Measurements from ENCODE around the gene CRACR2B.
A peak's percentile ranks its signal among the peaks of the same experiment; 100 is the strongest.

The CRACR2B gene

DNA sequence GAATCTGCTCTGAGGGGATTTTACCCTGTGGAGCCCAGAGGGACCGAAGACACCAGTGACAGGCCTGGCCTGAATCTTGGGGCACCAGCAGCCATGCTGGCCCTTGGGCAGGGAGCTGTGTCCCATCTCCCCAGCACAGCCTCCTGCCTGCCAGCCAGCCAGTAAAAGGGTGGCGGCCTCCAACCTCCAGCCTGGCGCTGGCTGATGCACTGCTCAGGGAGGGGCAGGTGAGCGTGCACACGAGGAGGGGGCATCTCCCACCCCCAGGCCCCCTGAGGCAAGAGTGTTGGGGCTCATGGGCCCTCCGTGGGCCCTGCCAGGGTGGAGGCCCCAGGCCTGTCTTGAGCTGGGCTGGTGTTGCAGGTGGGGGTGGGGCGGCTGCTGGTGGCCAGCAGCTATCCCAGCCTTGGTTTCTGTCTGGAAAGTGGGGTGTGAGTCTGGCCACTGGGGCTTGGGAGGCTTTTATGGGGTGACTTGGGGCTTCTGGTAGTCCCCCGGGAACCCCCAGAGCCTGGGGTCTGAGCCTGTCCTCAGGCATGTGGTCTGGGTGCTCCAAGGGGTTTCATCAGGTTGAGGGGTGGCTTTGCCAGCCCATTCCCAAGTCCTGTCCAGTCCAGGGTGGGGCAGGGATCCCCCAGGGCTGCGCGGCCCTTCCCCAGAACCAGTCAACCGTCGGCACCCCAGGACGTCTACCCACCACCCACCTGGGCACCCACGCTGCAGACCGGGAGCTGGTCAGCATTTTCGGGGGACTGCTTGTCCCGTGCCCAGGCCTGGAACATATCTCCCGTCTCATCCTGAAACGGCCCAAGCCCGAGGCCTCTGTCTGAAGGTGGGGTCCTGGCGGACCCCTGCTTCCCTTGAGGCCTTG lies 32.8 kb downstream of the CRACR2B start:
- Histone ChIP-seq H3K27me3 (ENCODE audit: control insufficient read depth, insufficient read depth, low read length) (no peaks in the 10 kb centered on the region), H3K4me3 (ENCODE audit: low read depth, low read length) (no peak overlapping the region), H3K4me1 (ENCODE audit: control insufficient read depth, insufficient read depth, low read length) (no peaks in the 10 kb centered on the region), H3K9me3 (ENCODE audit: control insufficient read depth, insufficient read depth, low read length) (no peaks in the 10 kb centered on the region), H3K36me3 (ENCODE audit: control insufficient read depth, insufficient read depth, low read length) (peaks cover 20% of the 10 kb centered on the region), H3K9ac (ENCODE audit: low read depth, low read length) (no peak overlapping the region)

DNA sequence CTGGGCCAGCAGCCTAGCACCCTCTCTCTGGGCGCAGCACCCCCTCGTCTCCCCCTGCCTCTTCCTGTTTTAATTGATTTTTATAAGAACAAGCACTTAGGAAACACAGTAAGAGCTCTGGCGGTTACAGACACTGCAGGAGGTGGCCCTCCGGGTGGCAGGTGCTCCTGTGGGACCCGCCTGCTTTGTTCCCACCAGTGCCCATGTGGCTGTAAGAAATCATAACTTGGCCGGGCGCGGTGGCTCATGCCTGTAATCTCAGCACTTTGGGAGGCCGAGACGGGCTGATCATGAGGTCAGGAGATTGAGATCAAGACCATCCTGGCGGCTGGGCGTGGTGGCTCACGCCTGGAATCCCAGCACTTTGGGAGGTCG lies 33.4 kb downstream of the CRACR2B start:
- Histone ChIP-seq H3K9ac (ENCODE audit: low read depth, low read length) (no peak overlapping the region), H3K36me3 (ENCODE audit: control insufficient read depth, insufficient read depth, low read length) (peaks cover 24% of the 10 kb centered on the region), H3K4me1 (ENCODE audit: control insufficient read depth, insufficient read depth, low read length) (no peaks in the 10 kb centered on the region), H3K9me3 (ENCODE audit: control insufficient read depth, insufficient read depth, low read length) (no peaks in the 10 kb centered on the region), H3K4me3 (ENCODE audit: low read depth, low read length) (no peak overlapping the region), H3K27me3 (ENCODE audit: control insufficient read depth, insufficient read depth, low read length) (no peaks in the 10 kb centered on the region)

DNA sequence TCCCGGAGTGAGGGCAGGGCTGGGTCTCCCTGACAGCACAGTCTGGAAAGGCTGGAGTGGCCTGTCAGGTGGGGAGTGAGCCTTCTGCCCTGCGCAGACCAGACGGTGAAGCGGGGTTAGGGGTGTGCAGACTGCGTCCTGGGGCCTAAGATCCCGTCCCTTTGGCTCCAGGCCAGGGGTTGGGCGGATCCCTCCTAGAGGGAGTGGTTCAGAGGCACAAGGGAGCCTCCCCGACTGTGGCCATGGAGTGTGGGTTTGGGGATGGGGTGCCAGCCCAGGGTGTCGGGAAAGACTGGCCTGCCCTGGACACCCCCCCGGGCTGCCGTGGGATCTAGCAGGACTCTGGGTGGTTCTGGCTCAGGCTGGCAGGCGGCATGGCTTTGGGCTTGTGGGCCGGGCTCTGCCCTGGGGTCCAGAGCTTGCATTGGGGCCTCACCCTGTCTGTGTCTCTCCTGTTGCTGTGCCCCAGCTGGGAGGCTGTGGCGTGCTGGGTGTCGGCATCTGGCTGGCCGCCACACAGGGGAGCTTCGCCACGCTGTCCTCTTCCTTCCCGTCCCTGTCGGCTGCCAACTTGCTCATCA lies 34.5 kb downstream of the CRACR2B start:
- Histone ChIP-seq H3K9ac (ENCODE audit: low read depth, low read length) (no peak overlapping the region), H3K4me3 (ENCODE audit: low read depth, low read length) (peak overlapping the region; percentile 32)

DNA sequence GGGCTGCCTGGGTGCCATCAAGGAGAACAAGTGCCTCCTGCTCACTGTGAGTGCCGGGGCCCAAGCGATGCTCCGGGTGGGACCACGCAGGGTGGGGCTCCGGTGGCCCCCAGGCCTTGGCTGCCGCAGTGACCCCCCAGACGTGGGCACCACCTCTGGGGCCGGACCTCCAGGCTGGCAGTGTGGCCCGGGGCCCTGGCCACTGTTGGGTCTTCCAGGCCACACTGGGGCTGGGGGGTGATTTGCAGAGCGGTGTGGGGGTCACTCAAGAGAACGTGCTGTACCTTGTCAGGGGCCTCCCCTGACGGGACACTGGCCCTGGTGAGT lies 34.9 kb downstream of the CRACR2B start:
- H3K9ac ChIP-seq (ENCODE audit: low read depth, low read length) = peak overlapping the region; percentile 5
- peak overlapping the region; percentile 32 for H3K4me3 ChIP-seq (ENCODE audit: low read depth, low read length)
- H3K4me1 ChIP-seq (ENCODE audit: control insufficient read depth, insufficient read depth, low read length) = no peaks in the 10 kb centered on the region
- H3K27me3 ChIP-seq (ENCODE audit: control insufficient read depth, insufficient read depth, low read length) = no peaks in the 10 kb centered on the region
- peaks cover 29% of the 10 kb centered on the region for H3K36me3 ChIP-seq (ENCODE audit: control insufficient read depth, insufficient read depth, low read length)
- H3K9me3 ChIP-seq (ENCODE audit: control insufficient read depth, insufficient read depth, low read length) = no peaks in the 10 kb centered on the region

More for the DNA sequence above, 34.5 kb downstream of the CRACR2B start:
- Histone ChIP-seq H3K4me1 (ENCODE audit: control insufficient read depth, insufficient read depth, low read length) (no peaks in the 10 kb centered on the region), H3K9me3 (ENCODE audit: control insufficient read depth, insufficient read depth, low read length) (no peaks in the 10 kb centered on the region), H3K27me3 (ENCODE audit: control insufficient read depth, insufficient read depth, low read length) (no peaks in the 10 kb centered on the region), H3K36me3 (ENCODE audit: control insufficient read depth, insufficient read depth, low read length) (peaks cover 28% of the 10 kb centered on the region)

DNA sequence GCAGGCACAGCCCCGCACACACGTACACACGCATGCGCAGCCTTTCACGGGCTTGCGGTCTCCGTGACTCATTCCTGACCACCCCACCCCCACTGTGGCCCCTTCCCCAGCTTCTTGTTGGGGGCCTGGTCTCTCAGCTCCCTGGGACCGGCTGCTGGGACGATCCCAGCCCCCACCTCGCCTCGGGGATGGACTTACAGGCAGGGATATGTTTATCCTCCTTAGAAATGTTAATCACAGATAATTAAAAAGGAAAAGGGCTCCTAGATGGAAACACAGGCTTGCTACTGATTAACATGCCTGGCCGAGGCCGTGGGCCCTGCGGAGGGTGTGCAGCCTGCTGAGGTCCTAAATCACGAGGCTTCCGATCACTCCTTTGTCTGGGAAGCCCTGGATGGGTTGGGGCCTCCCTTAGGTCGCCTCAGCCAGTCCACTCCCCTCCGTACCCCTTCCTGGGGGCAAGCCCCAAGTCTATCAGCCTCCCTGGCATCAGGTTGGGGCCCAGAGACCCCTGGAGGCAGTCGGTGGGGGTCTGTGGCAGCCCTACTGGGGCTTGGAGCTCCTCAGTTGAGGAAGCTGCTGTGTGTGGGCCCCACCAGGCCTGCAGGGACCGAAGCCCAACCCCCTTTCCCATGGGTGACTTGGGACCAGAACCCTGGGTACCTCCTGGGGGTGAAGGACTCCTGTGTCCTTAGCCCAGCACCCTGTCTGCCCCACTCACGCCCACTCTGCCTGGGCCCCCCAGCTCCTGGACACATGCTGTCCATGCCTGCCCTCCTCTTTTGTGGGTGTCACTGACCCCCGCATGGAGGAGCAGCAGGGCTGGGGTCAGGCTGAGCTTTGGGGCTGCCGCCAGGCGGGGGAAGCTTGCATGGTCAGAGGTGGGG lies 35.5 kb downstream of the CRACR2B start:
- Histone ChIP-seq H3K4me3 (ENCODE audit: low read depth, low read length) (peak overlapping the region; percentile 8), H3K9me3 (ENCODE audit: control insufficient read depth, insufficient read depth, low read length) (no peaks in the 10 kb centered on the region), H3K36me3 (ENCODE audit: control insufficient read depth, insufficient read depth, low read length) (peaks cover 29% of the 10 kb centered on the region), H3K27me3 (ENCODE audit: control insufficient read depth, insufficient read depth, low read length) (no peaks in the 10 kb centered on the region), H3K4me1 (ENCODE audit: control insufficient read depth, insufficient read depth, low read length) (no peaks in the 10 kb centered on the region), H3K9ac (ENCODE audit: low read depth, low read length) (peak overlapping the region; percentile 5)

DNA sequence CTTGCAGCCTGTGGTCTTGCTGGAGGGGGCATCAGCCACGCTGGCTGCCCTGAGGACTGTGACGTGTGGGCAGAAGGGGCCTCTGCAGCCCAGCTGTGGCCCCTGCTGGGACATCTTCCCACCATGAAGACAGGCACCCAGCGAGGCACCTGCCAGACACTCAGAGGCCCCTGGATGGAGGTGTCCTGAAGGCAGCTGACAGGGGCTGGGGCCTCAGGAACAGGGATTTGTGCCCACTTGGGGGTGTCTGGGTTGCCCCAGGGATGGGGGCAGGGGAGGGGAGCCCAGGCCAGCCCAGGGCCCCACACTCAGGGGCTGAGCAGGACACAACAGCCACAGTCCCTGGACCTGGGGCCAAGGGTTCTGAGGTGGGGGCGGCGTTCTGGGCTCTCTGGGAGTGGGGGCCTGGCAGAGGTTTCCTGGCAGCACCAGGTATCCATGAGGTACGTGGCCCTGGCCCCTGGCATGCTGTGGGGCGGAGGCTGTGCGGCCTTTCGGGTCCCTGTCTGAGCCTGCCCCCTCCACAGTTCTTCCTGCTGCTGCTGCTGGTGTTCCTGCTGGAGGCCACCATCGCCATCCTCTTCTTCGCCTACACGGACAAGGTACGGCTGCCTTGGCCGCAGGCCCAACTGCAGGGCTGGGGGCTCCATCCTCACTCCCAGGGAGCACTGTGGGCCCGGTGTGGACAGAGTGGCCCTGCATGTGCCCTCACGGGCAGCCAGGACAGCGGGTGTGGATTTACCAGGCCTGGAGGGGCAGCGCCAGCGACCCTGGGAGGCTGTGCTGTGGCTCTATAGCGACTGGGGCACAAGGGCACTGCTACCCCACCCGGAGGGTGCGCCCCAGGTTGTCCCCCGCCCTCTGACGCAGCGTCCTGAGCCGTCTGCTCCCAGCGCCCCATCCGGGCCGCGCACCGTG lies 36.5 kb downstream of the CRACR2B start:
- H3K4me3 ChIP-seq (ENCODE audit: low read depth, low read length) = no peak overlapping the region
- H3K9me3 ChIP-seq (ENCODE audit: control insufficient read depth, insufficient read depth, low read length) = no peaks in the 10 kb centered on the region
- H3K27me3 ChIP-seq (ENCODE audit: control insufficient read depth, insufficient read depth, low read length) = no peaks in the 10 kb centered on the region
- H3K9ac ChIP-seq (ENCODE audit: low read depth, low read length) = no peak overlapping the region
- H3K36me3 ChIP-seq (ENCODE audit: control insufficient read depth, insufficient read depth, low read length) = peaks cover 32% of the 10 kb centered on the region
- H3K4me1 ChIP-seq (ENCODE audit: control insufficient read depth, insufficient read depth, low read length) = no peaks in the 10 kb centered on the region

DNA sequence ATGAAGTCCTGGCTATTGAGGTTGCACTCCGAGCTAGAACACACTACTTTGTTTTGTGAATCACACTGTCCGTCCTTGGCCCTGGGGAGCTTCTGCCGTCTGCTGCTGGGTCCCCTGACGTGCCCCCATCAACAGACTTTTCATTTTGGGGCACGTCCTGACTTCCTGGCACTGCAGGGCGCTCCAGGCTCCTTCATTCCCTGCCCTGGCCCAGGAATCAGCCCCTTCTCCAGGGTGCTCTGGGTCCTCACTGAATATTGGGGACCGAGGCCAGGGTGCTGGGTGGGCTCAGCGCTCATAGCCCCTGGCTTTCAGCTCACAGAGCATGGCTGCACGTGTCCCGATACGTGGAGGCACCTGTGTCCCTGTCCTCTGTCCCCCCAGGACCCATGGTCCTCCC lies 37.2 kb downstream of the CRACR2B start:
- Histone ChIP-seq H3K9me3 (ENCODE audit: control insufficient read depth, insufficient read depth, low read length) (no peaks in the 10 kb centered on the region), H3K27me3 (ENCODE audit: control insufficient read depth, insufficient read depth, low read length) (no peaks in the 10 kb centered on the region), H3K4me3 (ENCODE audit: low read depth, low read length) (no peak overlapping the region), H3K4me1 (ENCODE audit: control insufficient read depth, insufficient read depth, low read length) (no peaks in the 10 kb centered on the region), H3K36me3 (ENCODE audit: control insufficient read depth, insufficient read depth, low read length) (peaks cover 34% of the 10 kb centered on the region), H3K9ac (ENCODE audit: low read depth, low read length) (no peak overlapping the region)

DNA sequence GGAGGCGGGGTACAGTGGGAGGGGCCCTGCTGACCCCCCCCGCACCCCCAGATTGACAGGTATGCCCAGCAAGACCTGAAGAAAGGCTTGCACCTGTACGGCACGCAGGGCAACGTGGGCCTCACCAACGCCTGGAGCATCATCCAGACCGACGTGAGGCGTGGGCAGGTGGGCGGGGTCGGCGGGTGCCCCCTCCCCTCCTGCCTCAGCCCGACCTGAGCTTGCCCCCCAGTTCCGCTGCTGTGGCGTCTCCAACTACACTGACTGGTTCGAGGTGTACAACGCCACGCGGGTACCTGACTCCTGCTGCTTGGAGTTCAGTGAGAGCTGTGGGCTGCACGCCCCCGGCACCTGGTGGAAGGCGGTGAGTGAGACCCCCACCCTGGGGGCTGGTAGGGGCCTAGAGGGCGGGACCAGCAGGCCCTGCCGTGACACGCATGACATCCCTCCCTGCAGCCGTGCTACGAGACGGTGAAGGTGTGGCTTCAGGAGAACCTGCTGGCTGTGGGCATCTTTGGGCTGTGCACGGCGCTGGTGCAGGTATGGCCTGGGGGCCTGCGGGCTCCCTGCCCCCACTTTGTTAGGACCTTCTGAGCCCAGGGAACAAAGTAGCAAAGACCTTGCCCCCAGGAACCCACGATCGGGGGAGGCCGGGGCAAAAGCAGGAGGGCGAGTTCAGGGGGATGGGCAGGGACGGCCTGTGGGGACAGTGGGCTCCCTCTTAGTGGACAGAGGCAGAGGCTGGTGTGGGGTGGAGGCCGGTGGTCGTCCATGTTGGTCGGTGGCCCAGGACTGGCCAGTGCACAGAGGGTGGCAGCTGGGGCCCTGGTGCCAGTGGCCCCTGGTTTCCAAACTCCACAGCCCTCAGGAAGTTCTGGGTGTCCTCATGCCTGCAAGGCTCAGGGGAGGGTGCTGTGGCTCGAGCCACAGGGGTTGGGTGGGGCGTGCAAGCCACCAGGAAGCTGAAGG lies 38.0 kb downstream of the CRACR2B start:
- Histone ChIP-seq H3K4me1 (ENCODE audit: control insufficient read depth, insufficient read depth, low read length) (no peaks in the 10 kb centered on the region), H3K9me3 (ENCODE audit: control insufficient read depth, insufficient read depth, low read length) (no peaks in the 10 kb centered on the region), H3K27me3 (ENCODE audit: control insufficient read depth, insufficient read depth, low read length) (no peaks in the 10 kb centered on the region), H3K36me3 (ENCODE audit: control insufficient read depth, insufficient read depth, low read length) (peaks cover 37% of the 10 kb centered on the region), H3K4me3 (ENCODE audit: low read depth, low read length) (no peak overlapping the region), H3K9ac (ENCODE audit: low read depth, low read length) (no peak overlapping the region)

DNA sequence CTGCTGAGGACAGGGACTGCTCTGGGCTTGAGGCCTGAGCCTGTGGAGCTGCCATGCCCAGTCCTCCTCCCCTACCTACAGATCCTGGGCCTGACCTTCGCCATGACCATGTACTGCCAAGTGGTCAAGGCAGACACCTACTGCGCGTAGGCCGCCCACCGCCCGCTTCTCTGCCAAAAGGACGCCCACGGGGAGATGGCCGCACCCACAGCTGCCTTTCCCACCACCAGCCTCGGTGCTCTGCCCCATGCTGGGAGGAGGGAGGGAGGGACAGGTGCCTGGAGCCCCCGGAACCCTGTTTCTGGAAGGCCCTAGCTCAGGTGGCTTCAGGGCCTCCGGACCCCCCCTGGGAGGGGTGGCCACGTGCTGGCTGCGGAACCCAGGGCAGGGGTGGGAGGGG lies 38.8 kb downstream of the CRACR2B start:
- peaks cover 41% of the 10 kb centered on the region for H3K36me3 ChIP-seq (ENCODE audit: control insufficient read depth, insufficient read depth, low read length)
- no peaks in the 10 kb centered on the region for H3K27me3 ChIP-seq (ENCODE audit: control insufficient read depth, insufficient read depth, low read length)
- H3K4me3 ChIP-seq (ENCODE audit: low read depth, low read length) = no peak overlapping the region
- no peak overlapping the region for H3K9ac ChIP-seq (ENCODE audit: low read depth, low read length)
- no peaks in the 10 kb centered on the region for H3K4me1 ChIP-seq (ENCODE audit: control insufficient read depth, insufficient read depth, low read length)
- no peaks in the 10 kb centered on the region for H3K9me3 ChIP-seq (ENCODE audit: control insufficient read depth, insufficient read depth, low read length)

DNA sequence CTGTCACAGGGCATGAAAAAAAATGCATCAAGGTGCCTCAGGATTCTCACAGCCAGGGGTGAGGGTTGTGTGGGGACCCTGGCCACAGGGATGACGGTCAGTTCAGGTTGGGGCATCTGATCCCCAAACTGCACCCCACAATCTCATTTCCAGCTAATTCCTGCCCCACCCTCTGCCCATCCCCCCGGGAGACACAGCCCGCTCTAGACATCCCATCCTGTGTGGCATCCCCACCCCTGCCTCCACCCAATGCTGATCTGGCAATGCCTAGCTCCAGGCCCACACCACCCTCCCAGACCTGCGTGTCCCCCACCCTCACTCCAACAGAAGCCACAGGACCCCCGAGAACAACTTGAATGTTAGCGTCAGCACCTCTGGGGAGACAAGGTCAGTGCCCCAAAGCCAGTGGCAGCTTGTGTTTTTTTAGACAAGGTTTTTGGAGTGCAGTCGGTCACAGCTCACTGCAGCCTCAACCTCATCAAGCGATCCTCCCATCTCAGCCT lies 40.2 kb downstream of the CRACR2B start:
- Histone ChIP-seq H3K36me3 (ENCODE audit: control insufficient read depth, insufficient read depth, low read length) (peaks cover 47% of the 10 kb centered on the region), H3K27me3 (ENCODE audit: control insufficient read depth, insufficient read depth, low read length) (no peaks in the 10 kb centered on the region), H3K9ac (ENCODE audit: low read depth, low read length) (no peak overlapping the region), H3K9me3 (ENCODE audit: control insufficient read depth, insufficient read depth, low read length) (no peaks in the 10 kb centered on the region), H3K4me1 (ENCODE audit: control insufficient read depth, insufficient read depth, low read length) (no peaks in the 10 kb centered on the region), H3K4me3 (ENCODE audit: low read depth, low read length) (no peak overlapping the region)

Measured in iPS-15b (cell line).